GM19467 (cell line): ENCODE measurements around the gene DAPK3.
"Not testable (repeated sequence)": the region's sequence is repeated elsewhere in the genome, so short reads cannot be mapped to it uniquely, and the experiment has no call there.

Source experiments
- ATAC-seq: cut with Tn5 transposase; IDR thresholded peaks from one replicate; pipeline ENCODE4 v1.9.1; 2021; ENCODE audit warnings: mild to moderate bottlenecking, moderate library complexity; ENCODE audit not compliant: unreplicated experiment

DAPK3 gene

DNA sequence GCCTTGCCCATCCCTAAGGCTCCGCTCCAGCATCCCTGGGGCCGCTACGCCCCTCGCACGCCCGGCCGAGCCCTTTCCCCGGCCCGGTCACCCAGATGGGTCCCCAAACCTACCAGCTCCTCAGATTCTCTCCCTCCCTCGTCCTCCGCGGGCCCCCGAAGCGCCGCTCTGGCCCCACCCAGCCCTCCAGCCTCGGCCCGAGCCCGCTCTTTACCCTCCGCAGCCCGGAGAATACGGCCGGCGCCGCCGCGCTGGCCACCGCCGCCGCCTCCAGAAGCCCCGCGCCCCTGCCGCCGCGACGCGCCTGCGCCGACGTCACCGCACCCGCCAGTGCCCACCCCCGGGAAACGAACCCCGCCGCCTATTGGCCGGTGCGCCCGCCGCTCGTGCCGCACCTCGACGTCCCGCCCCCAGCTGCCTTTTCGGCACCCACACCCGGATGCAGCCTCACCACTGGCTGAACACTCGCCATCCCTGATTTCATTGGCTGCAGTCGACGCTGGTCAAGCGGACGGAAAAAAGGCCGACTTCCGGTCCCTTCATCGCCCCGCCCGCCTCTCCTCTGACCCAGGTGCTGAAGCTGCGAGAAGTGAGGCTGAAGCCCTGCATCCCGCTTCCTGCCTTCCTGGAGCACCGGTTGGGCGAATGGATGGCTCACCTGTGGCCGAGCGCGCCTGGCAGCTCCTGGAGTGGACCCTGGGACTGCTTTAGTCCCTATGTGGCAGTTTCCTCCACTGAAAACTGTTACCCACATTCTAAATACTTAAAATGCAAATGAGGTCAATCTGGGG, at the start of gene DAPK3:
Gene DAPK3, minus strand, starts transcription at position 292 of the 791 bp plus-strand sequence. CDS start 1,364 bp downstream, outside the sequence.
- peak; percentile 95 for ATAC-seq

DNA sequence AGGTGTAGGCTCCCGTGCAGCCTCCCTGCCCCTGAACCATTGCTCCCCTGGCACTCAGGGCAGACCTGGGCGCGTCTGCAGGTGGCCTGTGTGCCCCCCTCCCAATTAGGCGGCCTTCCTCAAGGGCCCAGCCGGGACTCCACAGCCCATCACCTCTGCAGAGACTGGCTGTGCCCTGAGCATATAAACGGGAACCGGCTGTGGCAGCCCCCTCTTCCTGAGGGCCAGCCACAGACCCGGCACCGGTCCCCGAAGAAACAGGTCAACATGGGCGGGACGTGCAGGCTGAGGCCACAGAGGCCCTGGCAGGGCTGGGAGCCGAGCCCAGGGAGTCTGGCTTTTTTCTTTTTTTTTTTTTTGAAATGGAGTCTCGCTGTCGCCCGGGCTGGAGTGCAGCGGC, 48.7 kb upstream of the DAPK3 start:
- ATAC-seq, result no peak

DNA sequence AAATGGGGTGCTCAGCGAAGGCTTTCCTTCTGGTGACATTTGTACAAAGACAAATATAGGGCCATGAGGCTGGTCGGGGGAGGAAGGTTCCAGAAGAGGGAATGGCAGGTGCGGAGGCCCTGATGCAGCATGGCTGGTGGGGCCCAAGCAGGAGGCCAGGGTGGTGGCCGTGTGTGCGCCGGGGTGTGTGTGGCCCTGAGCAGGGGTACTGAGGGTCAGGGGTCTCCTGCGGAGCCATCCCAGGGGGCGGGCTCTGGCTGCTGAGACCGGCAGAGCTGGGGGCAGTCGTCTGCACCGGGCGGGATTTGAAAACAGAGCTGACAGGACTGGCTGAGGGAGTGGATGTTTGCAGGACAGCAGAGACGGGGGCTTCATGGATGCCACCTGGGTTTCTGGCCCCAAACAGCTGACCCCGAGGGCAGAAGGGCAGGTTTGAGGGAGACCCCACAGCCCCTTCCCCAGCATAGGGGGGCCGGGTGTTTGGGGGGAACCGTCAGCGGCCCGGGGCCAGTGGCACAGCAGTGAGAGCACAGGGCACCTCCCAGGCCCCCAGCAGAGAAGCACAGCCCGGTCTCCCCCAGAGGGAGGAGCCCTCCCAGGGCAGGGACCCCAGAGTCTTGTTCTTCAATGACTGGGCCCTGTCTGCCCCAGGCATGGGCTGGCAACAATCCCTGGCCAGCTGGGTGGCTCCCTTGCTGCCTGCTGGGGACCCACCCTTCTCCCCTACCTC, 48.0 kb upstream of the DAPK3 start:
- ATAC-seq, result no peak

DNA sequence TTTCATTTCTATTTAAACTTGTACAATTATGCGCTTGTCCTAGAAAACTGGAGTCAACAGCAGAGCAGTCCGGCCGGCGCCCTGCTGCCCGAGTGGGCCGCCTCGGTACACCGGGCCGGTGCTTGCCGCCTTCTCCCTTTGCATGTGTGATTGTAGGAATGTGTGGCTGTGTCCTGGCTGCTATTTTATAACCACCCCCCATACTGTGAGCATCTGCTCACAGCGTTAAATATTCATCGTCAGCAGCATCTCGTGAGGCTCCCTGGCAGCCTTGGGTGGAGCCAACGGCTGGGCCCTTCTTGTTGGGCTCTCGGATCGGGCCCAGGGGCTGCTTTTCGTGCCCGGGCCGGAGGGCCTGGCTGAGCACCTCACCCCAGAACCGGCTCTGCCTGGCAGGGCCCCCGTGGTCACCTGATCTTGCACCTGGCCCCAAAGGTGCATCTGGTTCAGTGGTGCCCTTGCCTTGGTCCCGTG, 47.3 kb upstream of the DAPK3 start:
- ATAC-seq, result no peak

DNA sequence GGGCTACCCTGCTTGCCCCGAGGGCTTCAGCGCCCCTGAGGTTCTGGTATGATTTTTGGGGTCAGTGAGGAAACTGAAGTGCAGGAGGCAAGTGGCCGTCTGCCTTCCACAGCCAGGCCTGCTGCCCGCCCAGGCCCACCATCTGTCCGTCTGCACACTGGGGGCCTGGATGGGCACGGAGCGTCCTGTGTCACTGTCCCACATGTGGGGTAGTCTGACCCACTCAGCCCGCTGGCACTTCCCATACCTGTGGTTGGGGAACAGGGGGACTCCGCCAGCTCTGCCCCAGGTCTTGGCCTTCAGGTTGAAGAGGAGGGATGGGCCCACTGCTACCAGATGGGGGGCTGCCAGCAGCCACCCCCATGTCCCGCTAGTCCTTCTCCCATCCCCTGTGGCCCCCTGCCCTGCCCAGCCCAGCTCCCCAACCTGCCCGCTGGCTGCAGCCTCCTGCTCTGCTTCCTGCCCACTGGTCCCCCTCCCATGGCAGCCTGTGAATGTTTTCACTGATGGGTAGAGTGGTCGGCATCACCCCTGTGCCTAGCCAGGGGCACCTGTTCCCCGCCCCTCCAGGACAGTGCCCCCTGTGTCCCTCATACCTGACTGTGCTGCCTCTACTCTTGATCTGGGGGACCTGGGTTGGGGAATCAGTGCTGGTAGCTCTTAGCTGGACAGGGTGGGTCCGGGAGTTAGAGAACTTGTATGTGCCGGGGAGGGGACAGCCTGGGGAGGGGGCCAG, 46.2 kb upstream of the DAPK3 start:
- ATAC-seq, result no peak

DNA sequence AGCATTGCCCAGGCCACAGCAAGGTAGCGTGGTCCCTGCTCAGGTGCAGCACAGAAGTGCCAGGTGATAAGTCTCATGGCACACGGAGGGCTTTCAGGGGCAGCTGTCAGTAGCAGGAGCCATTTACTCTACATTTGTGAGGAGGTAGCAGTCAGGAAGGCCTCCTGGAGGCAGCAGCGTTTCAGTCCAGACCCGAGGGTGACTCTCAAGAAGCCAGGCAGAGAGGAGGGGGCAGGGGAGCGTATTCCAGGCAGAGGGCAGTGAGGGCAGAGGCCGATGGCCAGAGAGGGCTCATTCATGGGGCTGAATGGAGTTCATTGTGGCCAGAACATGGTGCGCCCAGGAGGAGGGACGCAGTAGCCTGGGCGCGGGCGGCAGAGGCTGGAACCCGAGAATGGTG, 45.6 kb upstream of the DAPK3 start:
- no peak for ATAC-seq

DNA sequence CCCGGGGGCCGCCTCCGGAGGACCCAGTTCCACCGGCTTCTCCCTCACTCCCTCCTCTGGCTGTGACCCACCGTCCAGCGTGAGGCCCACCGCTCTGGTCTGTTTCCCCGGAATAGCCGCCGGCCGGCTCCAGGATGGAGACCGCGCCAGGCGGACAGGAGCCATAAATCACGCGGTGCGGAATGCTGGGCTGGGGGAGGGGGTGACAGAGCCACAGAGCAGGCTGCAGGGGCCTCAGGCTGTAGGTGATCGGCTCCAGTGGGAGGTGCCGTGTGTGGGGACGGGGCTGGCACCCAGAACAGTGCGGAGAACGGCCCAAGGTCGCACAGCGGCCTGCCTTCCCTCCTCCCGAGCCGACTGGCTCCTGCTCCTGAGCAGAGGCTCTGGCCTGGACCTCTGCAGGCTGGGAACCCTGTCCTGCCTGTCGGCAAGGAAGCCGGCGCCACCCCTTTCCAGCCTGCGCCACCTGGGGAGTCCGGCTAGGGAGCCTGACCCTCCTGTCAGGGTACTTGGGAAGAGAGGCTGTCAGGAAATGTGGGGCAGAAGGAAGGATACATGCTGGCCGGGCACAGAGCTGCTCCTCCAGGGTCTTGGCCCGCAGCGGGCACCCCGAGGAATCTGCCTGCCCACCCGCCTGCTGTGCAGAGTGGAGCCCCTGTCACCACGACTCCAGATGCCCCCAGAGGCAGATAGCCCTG, 45.0 kb upstream of the DAPK3 start:
- no peak for ATAC-seq

DNA sequence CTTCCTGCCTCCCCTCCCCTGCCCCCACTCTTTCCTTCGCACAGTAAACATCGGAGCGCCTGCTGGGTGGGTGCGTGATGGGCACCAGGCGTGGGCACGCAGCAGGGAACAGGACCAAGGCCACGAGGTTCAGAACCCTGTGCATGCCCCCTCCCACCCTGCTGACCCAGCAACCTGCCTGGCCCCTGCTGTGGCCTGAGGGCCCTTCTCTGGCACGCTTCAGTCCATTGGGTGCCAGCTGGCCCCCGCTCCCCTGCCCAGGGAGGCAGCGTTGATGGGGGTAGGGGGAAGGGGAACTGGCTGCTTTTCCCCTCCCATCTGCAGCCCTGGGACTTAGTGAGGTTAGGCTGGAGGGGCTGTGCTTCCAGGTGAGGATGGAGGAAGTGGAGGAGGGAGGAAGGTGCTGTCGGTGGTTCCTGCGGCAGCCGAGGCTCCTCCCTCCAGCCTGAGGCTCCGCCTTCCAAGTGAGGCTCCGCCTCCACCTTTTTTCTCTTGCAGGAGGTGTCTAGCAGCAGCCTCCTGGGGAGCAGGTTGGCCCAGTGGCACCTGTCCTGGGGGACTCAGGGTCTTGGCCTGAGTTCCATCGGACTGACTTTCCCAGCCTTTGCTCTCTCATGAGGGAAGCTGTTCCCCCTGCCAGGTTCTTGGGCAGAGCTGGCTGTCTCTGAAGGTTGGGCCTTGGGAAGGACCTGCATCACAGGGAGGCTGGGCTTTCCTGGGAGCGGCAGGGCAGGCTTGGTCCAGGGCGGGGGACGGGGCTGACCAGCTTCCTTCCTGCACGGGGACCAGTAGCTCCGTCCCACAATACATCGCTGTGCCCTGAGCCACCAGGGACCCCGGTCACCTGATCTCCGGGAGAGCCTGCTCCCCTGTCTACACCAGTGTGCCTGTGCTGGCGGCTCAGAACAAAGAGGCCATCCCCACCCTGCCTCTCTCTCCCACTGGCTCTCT, 43.9 kb upstream of the DAPK3 start:
- ATAC-seq, result no peak

DNA sequence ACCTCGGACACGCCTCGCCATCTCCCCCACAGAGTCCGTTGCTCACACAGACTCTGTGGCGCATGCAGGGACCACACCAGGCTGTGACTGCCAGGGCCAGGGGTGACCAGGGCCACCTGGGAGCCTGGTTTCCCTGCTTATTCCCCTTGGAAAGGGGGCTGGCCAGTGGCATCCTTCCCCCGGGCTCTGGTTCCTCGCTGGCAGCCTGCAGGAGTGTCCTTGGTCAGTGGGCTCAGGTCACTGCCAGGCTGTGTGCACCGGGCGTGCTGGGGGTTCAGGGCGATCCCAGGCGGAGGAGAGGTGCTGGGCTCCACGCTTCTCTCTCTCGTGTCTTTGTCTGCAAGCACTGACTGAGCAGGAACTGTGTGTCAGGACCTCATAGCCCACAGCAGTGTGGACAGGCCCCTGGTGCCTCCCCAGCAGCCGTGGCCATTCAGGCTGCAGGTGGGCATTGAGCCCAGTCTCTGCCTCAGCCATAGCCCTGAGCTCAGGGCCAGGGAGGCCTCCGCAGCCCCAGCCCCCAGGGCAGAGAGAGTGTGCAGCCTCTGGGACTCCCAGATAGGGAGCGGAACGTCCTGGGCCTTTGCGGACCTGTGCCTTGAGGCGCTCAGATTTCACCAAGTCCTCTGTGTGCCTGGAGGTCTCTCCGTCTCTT, 43.1 kb upstream of the DAPK3 start:
- ATAC-seq, result no peak

DNA sequence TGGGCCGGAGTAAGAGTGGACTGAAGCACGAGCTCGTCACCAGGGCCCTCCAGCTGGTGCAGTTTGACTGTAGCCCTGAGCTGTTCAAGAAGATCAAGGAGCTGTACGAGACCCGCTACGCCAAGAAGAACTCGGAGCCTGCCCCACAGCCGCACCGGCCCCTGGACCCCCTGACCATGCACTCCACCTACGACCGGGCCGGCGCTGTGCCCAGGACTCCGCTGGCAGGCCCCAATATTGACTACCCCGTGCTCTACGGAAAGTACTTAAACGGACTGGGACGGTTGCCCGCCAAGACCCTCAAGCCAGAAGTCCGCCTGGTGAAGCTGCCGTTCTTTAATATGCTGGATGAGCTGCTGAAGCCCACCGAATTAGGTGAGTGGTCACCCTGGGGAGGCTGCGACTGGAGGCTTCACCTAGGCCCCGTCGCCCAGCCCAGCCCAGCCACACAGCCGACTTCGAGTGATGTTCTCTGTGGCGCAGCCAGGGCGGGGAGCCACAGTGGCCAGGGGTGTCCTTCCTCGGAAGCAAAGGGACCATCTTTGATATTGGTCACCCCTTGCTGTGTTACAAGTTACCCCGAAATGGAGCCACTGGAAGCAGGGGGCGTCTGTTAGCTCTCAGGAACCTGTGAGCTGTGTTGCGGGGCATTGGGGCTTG, 42.2 kb upstream of the DAPK3 start:
- no peak for ATAC-seq

DNA sequence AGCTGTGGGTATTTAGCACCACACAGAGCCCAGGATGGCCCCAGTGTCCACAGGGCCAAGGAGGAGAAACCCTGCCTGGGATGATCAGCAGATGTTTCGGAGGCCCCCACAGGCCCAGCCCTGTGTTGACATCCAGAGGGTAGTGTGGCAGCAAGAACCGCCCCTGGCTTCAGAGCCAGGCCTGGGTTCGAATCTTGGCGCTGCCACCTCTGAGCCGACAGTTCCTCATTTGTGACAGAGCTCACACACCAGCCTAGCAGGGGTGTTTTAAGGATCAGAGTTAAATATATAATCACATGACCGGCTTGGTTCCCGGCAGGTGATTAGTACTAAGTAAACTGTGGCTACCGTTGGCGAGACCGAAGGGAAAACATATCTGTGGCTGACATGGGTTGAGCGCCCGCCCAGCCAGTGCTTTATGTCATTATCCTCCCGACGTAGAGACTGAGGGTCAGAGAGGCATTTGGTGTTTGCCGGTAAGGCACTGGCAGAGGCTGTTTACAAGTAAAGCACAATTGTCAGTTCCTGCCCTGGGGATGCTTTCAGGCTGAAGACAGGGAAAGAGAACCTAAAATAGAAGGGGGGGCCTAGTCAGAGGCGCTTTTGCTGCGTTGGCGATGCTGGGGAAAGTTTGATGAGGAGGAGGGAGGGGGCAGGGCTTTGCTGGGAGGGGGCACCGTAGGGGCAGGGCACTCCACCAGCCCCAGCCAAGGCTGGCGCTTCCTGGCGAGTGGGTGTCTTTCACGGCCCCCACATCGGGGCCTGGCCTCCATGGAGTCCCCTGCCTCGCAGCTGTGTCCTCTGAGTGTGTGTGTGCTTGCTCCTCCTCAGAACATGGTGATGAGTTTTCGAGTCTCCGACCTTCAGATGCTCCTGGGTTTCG, 41.4 kb upstream of the DAPK3 start:
- ATAC-seq, result no peak

DNA sequence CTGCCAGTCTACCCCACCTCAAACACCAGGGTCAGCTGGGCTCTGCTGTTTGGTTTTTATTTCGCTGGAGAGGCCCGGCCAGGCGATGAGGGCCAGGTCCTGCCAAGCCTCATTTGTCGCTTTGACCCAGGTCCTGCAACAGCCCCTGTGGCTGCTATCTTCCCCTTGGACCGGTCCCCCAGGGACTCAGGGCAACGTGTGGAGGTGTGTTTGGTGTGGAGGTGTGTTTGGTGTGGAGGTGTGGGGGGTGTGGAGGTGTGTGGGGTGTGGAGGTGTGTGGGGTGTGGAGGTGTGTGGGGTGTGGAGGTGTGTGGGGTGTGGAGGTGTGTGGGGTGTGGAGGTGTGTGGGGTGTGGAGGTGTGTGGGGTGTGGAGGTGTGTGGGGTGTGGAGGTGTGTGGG, 40.5 kb upstream of the DAPK3 start:
- not testable (repeated sequence) for ATAC-seq

DNA sequence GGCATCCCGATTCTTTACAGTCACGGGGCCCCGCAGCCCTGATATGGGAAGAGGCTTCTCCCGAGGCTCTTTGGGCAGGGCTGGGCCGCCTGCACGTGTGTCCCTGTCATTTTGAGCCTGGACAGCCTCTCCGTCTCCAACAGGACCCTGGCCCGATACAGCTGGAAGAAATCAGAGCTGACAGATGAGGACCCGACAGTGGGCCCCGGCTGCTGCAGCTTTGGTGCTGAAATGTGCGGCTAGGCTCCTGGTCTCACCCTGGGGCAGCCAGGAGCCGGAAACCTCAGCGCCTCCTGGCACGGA, 39.9 kb upstream of the DAPK3 start:
- no peak for ATAC-seq

DNA sequence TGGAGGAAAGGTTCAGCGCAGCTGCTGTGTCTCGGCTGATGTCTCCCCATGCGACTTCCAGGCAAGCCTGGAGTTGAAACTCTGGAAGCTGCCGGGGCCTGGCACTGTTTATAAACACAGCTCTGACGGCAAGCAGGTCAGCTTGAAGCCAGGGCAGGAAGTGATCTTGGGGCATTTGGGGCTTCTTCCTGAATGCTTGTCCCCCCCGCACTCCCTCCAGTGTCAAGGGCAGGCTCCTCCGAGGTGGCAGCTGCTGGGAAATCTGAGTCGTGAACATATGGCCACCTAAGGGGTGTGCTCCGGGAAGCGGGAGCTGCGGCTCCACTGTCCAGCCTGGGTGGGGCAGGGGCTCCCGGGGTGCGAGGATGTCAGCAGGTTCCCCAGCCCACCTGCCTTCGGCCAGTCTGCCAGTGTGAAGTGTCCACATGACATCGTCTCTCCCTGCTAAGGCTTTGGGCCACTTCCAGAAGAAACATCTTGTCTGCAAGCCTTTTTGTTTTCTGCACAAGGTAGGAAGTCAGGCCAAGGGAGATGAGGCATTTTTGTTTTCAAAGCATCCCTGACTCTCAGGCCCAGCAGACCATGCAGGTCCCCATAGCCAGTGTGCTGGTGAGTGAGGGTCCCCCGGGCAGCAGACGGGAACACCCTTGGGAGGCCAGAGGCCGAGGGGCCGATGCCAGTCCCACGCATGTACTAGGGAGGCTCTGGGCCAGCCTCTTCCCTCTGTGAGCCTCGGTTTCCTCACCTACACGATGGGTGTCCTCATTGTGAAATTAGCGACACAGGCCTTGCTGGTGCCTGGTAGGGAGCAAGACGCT, 39.3 kb upstream of the DAPK3 start:
- no peak for ATAC-seq

DNA sequence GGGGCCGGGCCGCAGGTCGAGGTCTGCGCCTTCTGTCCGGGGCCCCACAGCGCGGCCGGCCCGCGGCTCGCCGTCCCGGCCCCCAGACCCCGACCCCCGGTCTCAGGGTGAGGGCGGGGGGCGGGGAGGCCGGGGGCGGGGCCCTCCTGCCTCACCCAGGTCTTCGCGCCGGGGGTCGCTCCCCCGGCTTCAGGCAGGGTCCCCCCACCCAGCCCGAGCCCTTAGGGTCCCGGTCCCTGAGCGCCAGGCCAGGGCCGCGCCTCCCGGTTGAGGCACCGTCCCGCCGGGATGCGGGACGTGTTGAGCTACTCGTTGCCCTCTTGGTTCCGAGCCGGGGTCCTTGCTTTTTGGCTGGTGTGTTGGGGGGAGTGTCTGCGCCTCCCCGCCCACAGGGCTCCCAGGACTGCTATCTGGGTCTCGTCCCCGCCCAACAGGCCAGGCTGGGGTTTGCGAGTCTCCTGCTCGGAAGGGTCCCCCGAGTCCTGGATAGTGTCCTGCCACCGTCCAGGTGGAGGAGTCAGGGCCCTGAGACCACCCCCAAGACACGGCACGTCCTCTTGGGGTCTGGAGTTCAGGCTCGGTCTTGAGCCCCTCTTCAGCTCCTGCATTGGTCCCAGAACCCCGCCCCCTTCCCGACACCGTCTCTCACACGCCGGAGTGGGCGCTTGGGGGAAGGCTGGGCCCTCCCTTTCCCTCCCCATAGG, 37.1 kb upstream of the DAPK3 start:
- ATAC-seq, result peak; percentile 8

DNA sequence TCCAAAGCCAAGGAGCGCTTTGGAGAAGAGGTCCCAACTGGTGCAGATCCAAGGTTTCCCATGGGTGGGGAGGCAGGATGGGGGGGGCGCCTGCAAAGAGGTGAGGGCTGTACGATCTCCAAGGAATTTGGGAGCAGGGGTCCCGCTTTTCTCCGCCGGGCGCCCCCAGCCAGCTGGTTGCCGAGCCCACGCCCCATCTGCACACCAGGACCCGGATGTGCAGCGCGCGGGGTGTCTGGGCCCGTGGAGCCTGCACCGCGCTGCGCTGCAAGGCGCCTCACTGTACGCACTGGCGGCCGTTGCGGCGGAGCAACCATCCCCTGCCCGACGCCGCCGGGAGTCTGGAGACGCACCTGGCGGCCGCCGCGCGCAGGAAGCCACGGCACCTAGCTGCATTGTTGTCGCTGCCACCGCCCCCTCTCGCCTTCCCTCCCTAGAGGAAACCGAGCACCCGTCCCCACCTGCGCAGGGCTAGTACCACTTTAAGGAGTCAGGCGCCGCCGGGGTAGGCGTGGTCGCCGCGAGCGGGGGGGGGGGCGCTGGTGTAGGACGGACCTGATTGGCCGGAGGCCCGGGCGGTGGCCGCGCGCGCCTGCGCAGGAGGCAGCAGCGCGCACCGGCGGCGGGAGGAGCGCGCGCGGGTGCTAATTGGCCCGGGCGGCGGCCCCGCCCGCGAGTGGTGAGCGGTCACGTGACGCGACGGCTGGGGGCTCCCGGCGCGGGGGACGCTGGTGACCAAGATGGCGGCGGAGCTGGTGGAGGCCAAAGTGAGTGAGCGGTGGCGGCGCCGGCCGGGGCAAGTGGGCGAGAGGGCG, 36.3 kb upstream of the DAPK3 start, which contains the start of gene PIAS4:
Gene PIAS4, plus strand, starts transcription at position 716 of the 815 bp plus-strand sequence. Its CDS starts 25 bp downstream, at position 741.
- ATAC-seq, result peak; percentile 67
